Hepatocyte (in vitro differentiated cells): Measurements from ENCODE around the gene CARD8.

ENCODE experiments used
- CTCF ChIP-seq: fragments of 200-600 bp; sonication (generic); IDR thresholded peaks from 2 replicates; pipeline ENCODE4 v1.5.1; 2016; ENCODE audit warnings: antibody characterized with exemption, mild to moderate bottlenecking; ENCODE audit not compliant: poor library complexity
- EZH2 ChIP-seq: fragments of 200-600 bp; sonication (generic); IDR thresholded peaks from 2 replicates; pipeline ENCODE4 v1.6.1; 2016; ENCODE audit warnings: antibody characterized with exemption, mild to moderate bottlenecking, borderline replicate concordance

- no peak for TF ChIP-seq CTCF
- TF ChIP-seq EZH2 = no peak
Measured at GRCh38 chr19:48186541-48186991, 69.1 kb downstream of the CARD8 start.
